Prostate gland (tissue), 2 donors: ENCODE measurements around the gene TUG1.

Experiments used
- POLR2AphosphoS5 ChIP-seq: sonication (generic); formaldehyde crosslinking; IDR thresholded peaks from one replicate; pipeline ENCODE4 v1.6.1; 2017; ENCODE audit warnings: antibody characterized with exemption
- TF ChIP-seq, protein P1 (sequence below), 4 experiments: fragments of 200-600 bp in 2 of 4; fragments of 450-650 bp in 2 of 4; sonication (generic) in 2 of 4; IDR thresholded peaks; 1 replicate in 3 of 4; 2 replicates in 1 of 4; pipeline ENCODE4 v1.5.1; 2016 to 2019; ENCODE audit warnings: antibody characterized with exemption in 4 of 4, mild to moderate bottlenecking in 2 of 4, moderate library complexity in 2 of 4

GRCh38 chr22:30992565-30992964, 23.5 kb downstream of the TUG1 start:
- no peak for TF ChIP-seq POLR2AphosphoS5
- TF ChIP-seq, protein P1, sequence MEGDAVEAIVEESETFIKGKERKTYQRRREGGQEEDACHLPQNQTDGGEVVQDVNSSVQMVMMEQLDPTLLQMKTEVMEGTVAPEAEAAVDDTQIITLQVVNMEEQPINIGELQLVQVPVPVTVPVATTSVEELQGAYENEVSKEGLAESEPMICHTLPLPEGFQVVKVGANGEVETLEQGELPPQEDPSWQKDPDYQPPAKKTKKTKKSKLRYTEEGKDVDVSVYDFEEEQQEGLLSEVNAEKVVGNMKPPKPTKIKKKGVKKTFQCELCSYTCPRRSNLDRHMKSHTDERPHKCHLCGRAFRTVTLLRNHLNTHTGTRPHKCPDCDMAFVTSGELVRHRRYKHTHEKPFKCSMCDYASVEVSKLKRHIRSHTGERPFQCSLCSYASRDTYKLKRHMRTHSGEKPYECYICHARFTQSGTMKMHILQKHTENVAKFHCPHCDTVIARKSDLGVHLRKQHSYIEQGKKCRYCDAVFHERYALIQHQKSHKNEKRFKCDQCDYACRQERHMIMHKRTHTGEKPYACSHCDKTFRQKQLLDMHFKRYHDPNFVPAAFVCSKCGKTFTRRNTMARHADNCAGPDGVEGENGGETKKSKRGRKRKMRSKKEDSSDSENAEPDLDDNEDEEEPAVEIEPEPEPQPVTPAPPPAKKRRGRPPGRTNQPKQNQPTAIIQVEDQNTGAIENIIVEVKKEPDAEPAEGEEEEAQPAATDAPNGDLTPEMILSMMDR (IDR thresholded peaks at IDR 0.05): no peak
